Smooth muscle cell of the brain vasculature (primary cell): ENCODE results near the gene HHAT.
"Not testable (repeated sequence)": the region's sequence is repeated elsewhere in the genome, so short reads cannot be mapped to it uniquely, and the experiment has no call there.

Experiments
- DNase-seq: peaks from one replicate; pipeline ENCODE4 v3.0.0-alpha.2; 2012; ENCODE audit warnings: low read depth, low spot score

Gene HHAT

DNA sequence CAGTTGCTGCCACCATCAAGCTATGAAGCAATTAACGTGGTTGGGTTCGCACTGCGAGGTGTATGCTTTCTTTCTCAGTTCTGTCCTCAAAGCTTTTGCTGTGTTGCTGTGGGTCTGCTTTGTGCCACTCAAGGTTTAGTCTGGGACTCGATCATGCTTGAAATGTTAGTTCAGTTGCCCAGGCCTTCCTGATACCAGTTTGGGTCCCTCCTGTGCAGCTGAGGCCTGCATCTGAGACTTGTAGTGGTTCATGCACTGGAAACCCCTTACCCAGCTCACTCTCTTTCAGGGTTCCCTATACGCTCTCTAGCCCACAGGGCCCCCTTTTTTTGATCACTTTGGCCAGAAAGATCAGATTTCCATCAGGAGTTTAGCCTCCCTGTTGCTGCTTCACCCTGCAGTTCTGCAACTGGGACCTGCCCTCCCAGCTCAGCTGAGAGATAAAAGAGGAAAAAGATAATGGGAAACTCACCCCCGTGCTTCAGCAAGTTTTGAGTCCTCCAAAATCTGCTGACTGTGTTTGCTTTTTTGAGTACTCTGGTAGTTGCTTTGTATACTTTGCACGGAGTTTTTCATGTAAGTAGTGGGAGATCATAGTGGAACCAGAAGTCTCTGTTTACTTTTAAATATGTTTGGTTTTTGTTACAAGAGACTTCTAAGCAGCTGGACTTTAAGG lies 317.0 kb downstream of the HHAT start:
- DNase-seq = no peak

DNA sequence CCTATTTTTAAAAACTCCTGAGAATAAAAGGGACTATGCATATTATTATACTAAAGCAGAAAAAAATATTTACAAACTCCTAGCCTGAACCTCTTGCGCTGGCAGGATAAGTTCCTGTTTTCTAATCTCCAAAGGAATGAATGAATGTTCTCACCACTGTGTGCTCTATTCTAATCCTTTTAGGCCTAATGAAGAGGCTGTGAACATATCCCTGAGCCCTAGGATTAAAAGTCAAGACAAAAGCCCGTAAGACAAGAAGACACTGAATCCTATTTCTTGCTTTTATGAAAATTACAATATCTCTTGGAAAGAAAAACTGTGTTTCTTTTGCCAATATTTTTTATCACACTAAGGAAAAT lies 317.5 kb downstream of the HHAT start:
- DNase-seq = no peak

GRCh38 chr1:210647406-210648333 lies 319.0 kb downstream of the HHAT start:
- no peak for DNase-seq

DNA sequence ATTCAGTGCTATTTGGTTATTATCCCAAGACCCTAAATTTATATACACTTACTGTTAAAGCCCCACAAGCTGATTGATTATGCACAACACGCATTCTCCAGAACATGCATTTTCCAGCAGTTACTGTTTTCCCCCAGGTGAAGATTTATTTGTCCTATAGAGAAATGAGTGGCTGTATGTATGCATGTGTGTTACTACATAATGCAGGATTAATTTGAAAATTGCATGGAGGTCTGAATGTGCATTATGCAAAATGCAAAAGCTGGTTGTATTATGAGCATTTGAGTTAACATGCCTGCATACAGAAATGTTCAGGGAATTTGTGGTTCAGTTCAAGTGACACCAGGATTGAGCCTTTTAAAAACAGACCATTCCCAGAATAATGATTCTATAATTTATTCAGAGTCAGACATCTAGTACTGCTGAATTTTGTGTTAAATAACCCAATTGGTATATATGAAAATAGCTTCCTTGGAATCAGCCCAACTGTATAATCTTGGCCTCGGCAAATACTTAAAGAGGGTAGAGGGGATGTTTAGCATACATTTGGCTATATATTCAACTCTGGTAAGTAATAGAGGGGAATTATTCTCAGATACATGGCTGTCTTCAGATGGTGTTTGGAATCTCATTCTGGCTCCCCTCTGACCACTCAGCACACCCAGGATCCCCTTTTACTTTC lies 320.0 kb downstream of the HHAT start:
- DNase-seq = no peak

DNA sequence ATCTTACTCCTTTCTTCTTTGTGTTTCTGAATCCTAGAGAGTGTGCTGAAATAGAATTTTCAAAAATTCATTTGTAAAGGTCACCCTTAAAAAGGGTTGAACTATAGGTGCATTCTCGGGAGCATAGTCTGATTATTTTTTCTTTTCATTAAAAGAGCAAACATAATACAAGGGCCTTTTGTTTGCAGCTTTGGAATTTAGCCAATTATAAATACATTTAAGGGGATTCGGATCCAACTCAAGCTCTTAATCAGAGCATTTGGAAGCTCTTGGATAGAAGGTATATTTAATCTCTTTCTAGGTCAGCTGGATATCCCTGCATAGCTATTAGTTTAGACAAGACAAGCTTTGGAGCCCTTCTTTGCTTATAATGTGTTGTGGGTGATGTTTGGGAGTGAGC lies 321.7 kb downstream of the HHAT start:
- DNase-seq = no peak

GRCh38 chr1:210652329-210652954 lies 323.7 kb downstream of the HHAT start:
- DNase-seq = no peak

DNA sequence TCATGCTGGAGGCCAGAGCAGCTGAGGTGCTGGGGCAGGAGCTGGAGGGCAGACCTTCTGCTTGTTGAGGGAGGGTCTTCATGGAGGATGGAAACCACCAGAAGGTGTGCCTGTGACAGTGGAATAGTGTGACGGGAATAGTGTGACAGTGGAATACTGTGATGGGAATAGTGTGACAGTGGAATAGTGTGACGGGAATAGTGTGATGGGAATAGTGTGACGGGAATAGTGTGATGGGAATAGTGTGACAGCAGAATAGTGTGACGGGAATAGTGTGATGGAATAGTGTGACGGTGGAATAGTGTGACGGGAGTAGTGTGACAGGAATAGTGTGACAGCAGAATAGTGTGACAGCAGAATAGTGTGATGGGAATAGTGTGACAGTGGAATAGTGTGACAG lies 325.1 kb downstream of the HHAT start:
- no peak for DNase-seq

- DNase-seq = no peak
Measured at GRCh38 chr1:210654176-210654981, 325.7 kb downstream of the HHAT start.

DNA sequence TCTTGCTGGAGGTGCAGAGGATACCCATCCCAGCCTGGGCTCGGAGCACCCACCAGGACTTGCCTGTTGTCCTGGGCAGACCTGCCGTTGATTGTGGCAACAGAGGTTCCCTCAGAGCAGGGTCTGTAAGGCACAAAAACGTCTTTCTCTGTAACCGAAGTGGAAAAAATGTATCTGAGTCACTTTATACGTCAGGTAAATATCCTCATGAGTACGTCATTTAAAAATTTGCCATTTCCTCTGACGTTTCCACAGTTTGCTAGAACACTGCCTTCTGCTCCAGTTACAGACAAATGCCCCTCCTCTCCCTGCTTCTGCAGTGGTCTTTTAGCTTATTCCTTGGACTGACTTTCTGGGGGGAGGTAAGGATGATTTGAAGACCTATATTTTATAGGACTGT lies 326.8 kb downstream of the HHAT start:
- no peak for DNase-seq

DNA sequence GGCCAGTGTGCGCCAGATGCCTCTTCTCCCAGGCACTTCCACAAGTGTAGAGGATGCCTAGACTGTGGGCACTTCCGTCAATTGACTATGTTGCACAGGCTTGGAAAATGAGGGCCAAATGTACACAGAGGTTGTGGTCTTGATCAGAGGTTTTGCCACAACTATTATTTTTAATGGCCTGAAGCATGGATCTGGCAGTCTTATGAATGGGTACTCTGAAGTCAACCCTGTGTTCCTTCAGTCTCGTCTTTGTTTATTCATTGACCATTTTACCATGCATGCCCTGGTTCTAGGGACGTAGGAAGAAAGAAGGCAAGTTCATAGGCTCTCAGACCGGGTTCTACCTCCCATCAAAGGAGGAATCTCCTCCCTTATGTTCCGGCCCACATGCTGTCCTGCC lies 329.1 kb downstream of the HHAT start:
- no peak for DNase-seq

DNA sequence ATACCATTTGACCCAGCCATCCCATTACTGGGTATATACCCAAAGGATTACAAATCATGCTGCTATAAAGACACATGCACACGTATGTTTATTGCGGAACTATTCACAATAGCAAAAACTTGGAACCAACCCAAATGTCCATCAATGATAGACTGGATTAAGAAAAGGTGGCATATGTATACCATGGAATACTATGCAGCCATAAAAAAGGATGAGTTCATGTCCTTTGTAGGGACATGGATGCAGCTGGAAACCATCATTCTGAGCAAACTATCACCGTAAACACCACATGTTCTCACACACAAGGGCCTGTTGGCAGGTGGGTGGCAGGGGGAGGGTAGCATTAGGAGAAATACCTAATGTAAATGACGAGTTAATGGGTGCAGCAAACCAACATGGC lies 332.8 kb downstream of the HHAT start:
- DNase-seq = not testable (repeated sequence)

DNA sequence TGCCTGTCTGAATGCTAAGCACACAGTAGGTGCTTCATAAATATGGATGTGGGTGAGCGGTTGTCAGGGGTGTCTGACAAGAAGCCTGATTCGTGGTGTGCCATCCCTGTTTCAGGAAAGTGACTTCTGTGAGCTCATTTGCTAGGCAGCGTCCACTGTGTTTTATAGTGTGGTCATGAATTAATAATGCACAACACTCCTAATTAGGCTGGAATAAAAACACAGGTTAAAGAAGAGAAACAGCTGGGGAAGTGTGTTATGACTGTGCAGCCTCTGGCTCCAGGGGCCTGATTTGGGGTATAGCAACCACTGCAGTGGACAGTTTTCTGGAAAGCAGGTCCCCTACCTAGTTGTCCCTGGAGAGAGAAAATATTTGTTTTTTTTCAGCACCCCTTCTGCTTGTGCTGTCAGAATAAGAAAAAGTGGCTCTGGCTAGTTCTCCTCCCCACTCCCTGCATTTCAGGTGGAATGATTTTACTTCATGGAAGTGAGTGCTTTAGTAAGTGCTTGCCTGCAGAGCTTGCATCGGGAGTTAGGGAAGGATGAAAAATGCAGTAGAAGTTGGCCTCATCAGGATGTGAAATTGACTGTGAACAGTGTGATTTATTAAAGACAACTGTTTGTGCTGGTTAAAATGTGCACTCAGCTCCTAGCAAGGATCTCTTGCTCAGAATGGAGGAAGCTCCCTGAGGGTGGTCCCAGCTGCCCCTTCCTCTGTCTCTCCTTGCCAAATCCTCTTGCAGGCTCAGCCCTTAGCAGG lies 333.8 kb downstream of the HHAT start:
- DNase-seq = no peak

DNA sequence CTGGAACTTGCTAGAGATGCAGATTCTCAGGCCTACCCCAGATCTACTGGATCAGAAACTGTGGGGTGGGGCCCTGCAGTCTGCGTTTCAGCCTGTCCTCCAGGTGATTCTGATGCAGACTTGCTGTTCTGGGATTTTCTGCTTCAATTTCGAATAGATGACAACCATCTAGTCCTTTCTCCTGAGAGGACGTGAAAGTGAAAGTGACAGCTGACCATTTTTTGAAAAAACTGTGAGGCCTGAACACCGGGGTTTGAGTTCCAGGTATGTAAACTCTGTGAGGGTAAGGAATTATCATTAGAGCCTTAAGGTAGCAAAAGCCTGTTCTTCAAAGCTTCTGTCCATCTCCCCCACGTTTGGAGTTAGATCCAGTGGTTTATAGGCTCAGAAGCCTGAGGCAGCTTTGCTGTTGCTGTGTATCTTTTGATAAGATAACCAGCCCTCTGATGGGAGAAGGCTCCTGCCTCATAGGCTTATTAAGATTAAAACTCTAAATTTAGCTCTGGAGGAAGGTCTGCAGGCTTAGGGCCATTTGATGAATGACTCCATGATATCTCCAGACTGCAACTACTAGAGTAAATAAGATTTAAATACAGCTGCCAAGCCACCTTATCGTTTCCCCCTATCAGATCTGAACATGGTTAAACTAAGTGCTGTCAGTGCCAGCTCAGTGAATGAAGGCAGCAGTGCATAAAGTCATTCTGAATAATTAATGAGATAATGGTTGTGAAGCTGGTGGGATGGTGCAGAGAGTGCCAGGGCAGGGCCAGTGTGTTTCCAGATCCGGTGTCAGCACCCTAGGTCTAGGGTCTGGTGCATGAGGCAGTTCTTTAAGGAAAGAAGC lies 335.2 kb downstream of the HHAT start:
- DNase-seq = no peak

- no peak for DNase-seq
Measured at GRCh38 chr1:210669951-210670350, 341.2 kb downstream of the HHAT start.

GRCh38 chr1:210674151-210674550 lies 345.4 kb downstream of the HHAT start:
- DNase-seq = no peak

DNA sequence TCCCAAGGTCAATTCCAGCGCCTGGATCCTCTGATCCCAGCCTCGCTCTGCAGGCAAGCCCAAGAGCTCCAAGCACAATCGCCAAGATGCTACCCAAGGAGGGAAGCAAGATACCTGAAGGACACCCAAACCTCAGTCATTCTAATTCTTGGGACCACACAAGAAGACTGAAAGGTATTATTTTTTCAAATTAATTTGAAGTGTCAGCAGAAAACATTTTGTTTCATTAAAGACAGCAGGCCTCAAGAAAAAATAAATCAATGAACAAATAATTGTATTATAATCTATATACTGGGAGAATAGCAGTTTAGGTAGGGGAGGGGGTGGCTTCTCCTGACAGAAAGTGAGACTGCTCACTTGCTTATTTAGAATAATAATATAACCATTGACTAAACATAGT lies 347.8 kb downstream of the HHAT start:
- DNase-seq = no peak

GRCh38 chr1:210677533-210677932 lies 348.8 kb downstream of the HHAT start:
- DNase-seq = no peak

GRCh38 chr1:210678306-210678705 lies 349.6 kb downstream of the HHAT start:
- no peak for DNase-seq

DNA sequence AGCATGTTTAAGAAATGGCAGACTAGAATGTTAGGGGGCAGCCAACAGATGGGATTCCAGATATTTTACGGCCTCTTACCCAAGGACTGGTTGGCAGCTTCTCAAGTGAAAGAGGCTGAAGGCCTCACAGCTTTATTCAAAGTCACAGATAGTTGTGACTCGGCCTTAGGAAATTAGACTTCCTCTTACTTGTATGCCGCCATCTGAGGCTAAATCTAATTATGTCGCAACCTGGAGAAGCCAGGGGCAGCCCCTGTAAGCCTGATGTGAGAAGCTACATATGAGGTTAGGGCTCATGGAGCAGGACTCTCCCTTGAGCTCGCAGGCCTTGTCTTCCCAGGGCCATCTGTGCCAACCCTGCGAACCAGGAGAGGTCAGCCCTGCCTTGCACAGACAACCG lies 352.5 kb downstream of the HHAT start:
- DNase-seq = no peak
